B cell (primary cell): Measurements from ENCODE around the gene TIGD3. TPM values are rescaled to one million over a fixed set of nuclear protein-coding genes. Genes with fewer than 3 reads are reported as not detected.

Experiments used
- ATAC-seq: fragments of 200-7000 bp; cut with Tn5 transposase; one replicate; pipeline ENCODE4 v1.10.0; 2021; ENCODE audit warnings: low read depth, mild to moderate bottlenecking, moderate number of reproducible peaks, moderate library complexity
- CTCF ChIA-PET: fragments of 350-600 bp; sonication (Branson Sonifier 250); formaldehyde crosslinking; loops from one replicate; lab custom pipeline; 2021; ENCODE audit warnings: antibody characterized with exemption, inconsistent platforms; lab: Charles Lee
- POLR2A ChIA-PET: fragments of 350-600 bp; sonication (Branson Sonifier 250); formaldehyde crosslinking; loops from one replicate; lab custom pipeline; 2021; ENCODE audit warnings: antibody characterized with exemption; lab: Charles Lee
- DNase-seq: peaks from one replicate; pipeline ENCODE4 v3.0.0; 2013
- H2AFZ ChIP-seq: 2 replicates; pipeline ENCODE4 v1.6.1; 2012; ENCODE audit warnings: mild to moderate bottlenecking, low read depth, low read length; ENCODE audit not compliant: insufficient read depth, poor library complexity, severe bottlenecking
- H3K27ac ChIP-seq, 2 donors: 1 replicate in 1 of 2; 2 replicates in 1 of 2; pipeline ENCODE4 v1.5.1; 2012 to 2013; ENCODE audit warnings: low read length in 2 of 2, mild to moderate bottlenecking in 2 of 2, moderate library complexity in 1 of 2
- H3K27me3 ChIP-seq, 4 experiments: fragments of 200-600 bp in 1 of 4; sonication (generic) in 1 of 4; replicated peaks in 1 of 4; 1 replicate in 2 of 4; 2 replicates in 2 of 4; pipeline versions ENCODE4 v1.6.1 to v1.7.0; 2013 to 2016; ENCODE audit warnings: low read length in 3 of 4, mild to moderate bottlenecking in 2 of 4, mixed read lengths in 1 of 4, moderate library complexity in 1 of 4; ENCODE audit not compliant: insufficient read depth in 4 of 4, control insufficient read depth in 3 of 4; ENCODE audit errors: control extremely low read depth in 1 of 4
- H3K36me3 ChIP-seq, 2 experiments: replicated peaks in 1 of 2; 1 replicate in 1 of 2; 2 replicates in 1 of 2; pipeline versions ENCODE4 v1.6.1 to v1.7.1; 2013; ENCODE audit warnings: low read length in 1 of 2; ENCODE audit not compliant: insufficient read depth in 2 of 2, control insufficient read depth in 1 of 2; ENCODE audit errors: control extremely low read depth in 1 of 2, extremely low read depth in 1 of 2
- H3K4me1 ChIP-seq, 2 donors: fragments of 200-600 bp in 1 of 2; sonication (generic) in 1 of 2; 1 replicate in 1 of 2; 2 replicates in 1 of 2; pipeline versions ENCODE4 v1.5.1 to v1.6.1; 2013 to 2017; ENCODE audit warnings: low read length in 2 of 2; ENCODE audit not compliant: control insufficient read depth in 2 of 2, insufficient read depth in 2 of 2
- H3K4me2 ChIP-seq: replicated peaks from 2 replicates; pipeline ENCODE3; 2012; ENCODE audit warnings: mild to moderate bottlenecking, low read depth, low read length; ENCODE audit not compliant: poor library complexity, severe bottlenecking
- H3K4me3 ChIP-seq, 5 experiments: fragments of 200-600 bp in 1 of 5; sonication (generic) in 1 of 5; 1 replicate in 3 of 5; 2 replicates in 2 of 5; pipeline versions ENCODE4 v1.5.1 to v1.7.0; 2011 to 2016; ENCODE audit warnings: low read length in 4 of 5, mild to moderate bottlenecking in 4 of 5, low read depth in 2 of 5, control low read depth in 1 of 5, moderate library complexity in 1 of 5; ENCODE audit not compliant: insufficient read depth in 1 of 5; ENCODE audit errors: control extremely low read depth in 1 of 5, extremely low read depth in 1 of 5
- H3K79me2 ChIP-seq: fragments of 200-600 bp; sonication (generic); one replicate; pipeline ENCODE4 v1.6.0; 2016; ENCODE audit warnings: low read length; ENCODE audit not compliant: control insufficient read depth, insufficient read depth
- H3K9ac ChIP-seq: fragments of 200-600 bp; sonication (generic); 2 replicates; pipeline ENCODE4 v1.6.1; 2017; ENCODE audit warnings: mild to moderate bottlenecking, low read length, moderate library complexity
- H3K9me3 ChIP-seq, 3 donors: one replicate each; pipeline versions ENCODE4 v1.6.1 to v1.7.1; 2013; ENCODE audit warnings: low read length in 2 of 3; ENCODE audit not compliant: control insufficient read depth in 2 of 3, insufficient read depth in 1 of 3; ENCODE audit errors: control extremely low read depth in 1 of 3
- H4K20me1 ChIP-seq: 2 replicates; pipeline ENCODE4 v1.6.0; 2012; ENCODE audit warnings: mild to moderate bottlenecking, low read length; ENCODE audit not compliant: insufficient read depth, control insufficient read depth, poor library complexity, severe bottlenecking
- H3K27ac Mint-ChIP-seq: one replicate; pipeline ENCODE4 v1.8.0; 2021; ENCODE audit warnings: mixed read lengths
- H3K27me3 Mint-ChIP-seq: one replicate; pipeline ENCODE4 v1.8.0; 2021; ENCODE audit warnings: mixed read lengths
- H3K4me1 Mint-ChIP-seq: one replicate; pipeline ENCODE4 v1.8.0; 2021; ENCODE audit warnings: mixed read lengths
- H3K4me3 Mint-ChIP-seq: one replicate; pipeline ENCODE4 v1.8.0; 2021; ENCODE audit warnings: mixed read lengths
- H3K9me3 Mint-ChIP-seq: one replicate; pipeline ENCODE4 v1.8.0; 2022; ENCODE audit warnings: mixed read lengths; ENCODE audit not compliant: insufficient read depth
- CTCF ChIP-seq: fragments of 200-600 bp; IDR thresholded peaks from one replicate; pipeline ENCODE4 v1.8.0; 2022; ENCODE audit warnings: antibody characterized with exemption, mild to moderate bottlenecking
- EZH2 ChIP-seq: IDR thresholded peaks from 2 replicates; pipeline ENCODE4 v1.6.1; 2012; ENCODE audit warnings: borderline replicate concordance, low read depth, mild to moderate bottlenecking, moderate library complexity, low read length; ENCODE audit not compliant: insufficient read depth, poor library complexity, severe bottlenecking
- WGBS: methylation state at CpG from one replicate; pipeline ENCODE4 v1.1.5; 2013; ENCODE audit warnings: missing lambda C conversion rate; ENCODE audit not compliant: insufficient coverage; 5-methylcytosine and 5-hydroxymethylcytosine counted together
- intact Hi-C: fragments of 100-400 bp; cut with micrococcal nuclease; formaldehyde crosslinking; loops from one replicate; pipeline ENCODE4 v1.10.0; 2022
- polyA plus RNA-seq: library from polyadenylated mRNA; depleted of rRNA; stranded (reverse); fragments of >200 nt; gene quantifications from 2 replicates; pipeline ENCODE4 v1.2.3, GENCODE V29; 2012
- total RNA-seq, 2 donors: library from RNA; stranded (reverse); fragments of 120-200 nt in 1 of 2; gene quantifications; 1 replicate in 1 of 2; 2 replicates in 1 of 2; pipeline versions ENCODE4 v1.2.3 to v1.2.4, GENCODE V29; 2013 to 2022

The TIGD3 gene
- total and polyA plus RNA-seq, 2 donors (not counting 1 experiment from before 2014, with no cell fraction given): 3.8 to 6.1 TPM

DNA sequence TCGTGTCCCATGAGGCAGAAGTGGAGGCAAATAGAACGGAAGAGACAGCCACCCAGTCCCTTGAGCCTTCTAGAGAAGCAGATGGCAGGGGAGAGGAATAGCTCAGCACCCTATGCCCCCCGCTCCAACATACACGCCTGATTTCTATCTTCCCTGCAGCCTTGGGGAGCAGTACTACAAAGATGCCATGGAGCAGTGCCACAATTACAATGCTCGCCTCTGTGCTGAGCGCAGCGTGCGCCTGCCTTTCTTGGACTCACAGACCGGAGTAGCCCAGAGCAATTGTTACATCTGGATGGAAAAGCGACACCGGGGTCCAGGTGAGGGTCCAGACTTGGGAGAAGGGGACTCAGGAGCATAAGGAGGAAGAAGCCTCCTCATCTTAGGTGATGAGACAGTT is 14.3 kb upstream of the TIGD3 start:
- Histone ChIP-seq H2AFZ (no peak overlapping the region), H4K20me1 (peaks cover 77% of the 10 kb centered on the region), H3K27ac (no peak overlapping the region), H3K36me3 (peaks cover 22 to 66% of the 10 kb centered on the region in 2 experiments), H3K4me2 (no peak overlapping the region), H3K9ac (no peak overlapping the region), H3K4me3 (no peak overlapping the region), H3K27me3 (no peaks in the 10 kb centered on the region), H3K4me1 (peaks cover 4% of the 10 kb centered on the region in 2 donors), H3K79me2 (peaks cover 64% of the 10 kb centered on the region), H3K9me3 (no peaks in the 10 kb centered on the region)
- H3K4me3 Mint-ChIP-seq: no peak overlapping the region
- ChIA-PET CTCF (interaction anchor here (2.2 kb wide), 1 partner anchor 11 kb away, joined by 9 read pairs; no protein-coding TSS in a partner anchor), POLR2A (no interaction called here)
- H3K9me3 Mint-ChIP-seq: no peaks in the 10 kb centered on the region
- ATAC-seq: no peak
- intact Hi-C loops: no loop called here
- H3K27ac Mint-ChIP-seq: no peak overlapping the region
- TF ChIP-seq EZH2: no peak
- no peak for TF ChIP-seq CTCF
- 97% methylated on average over 8 of the region's 11 CpGs for WGBS
- peaks cover 24% of the 10 kb centered on the region for H3K4me1 Mint-ChIP-seq
- no peak for DNase-seq
- no peaks in the 10 kb centered on the region for H3K27me3 Mint-ChIP-seq

GRCh38 chr11:65341856-65342255 is 12.7 kb upstream of the TIGD3 start:
- Mint-ChIP-seq H3K27ac (no peak overlapping the region), H3K27me3 (no peaks in the 10 kb centered on the region), H3K4me3 (no peak overlapping the region), H3K4me1 (peaks cover 18% of the 10 kb centered on the region), H3K9me3 (no peaks in the 10 kb centered on the region)
- no peak for DNase-seq
- no peaks in the 10 kb centered on the region for H3K4me1 ChIP-seq
- POLR2A ChIA-PET: no interaction called here
- peaks cover 64% of the 10 kb centered on the region for H4K20me1 ChIP-seq
- TF ChIP-seq EZH2 (no peak), CTCF (no peak)
- H3K9ac ChIP-seq: no peak overlapping the region
- intact Hi-C loops: no loop called here
- no peak overlapping the region for H3K4me2 ChIP-seq
- 100% methylated on average over 1 of the region's 3 CpGs for WGBS
- no peak overlapping the region for H3K27ac ChIP-seq
- peaks cover 48% of the 10 kb centered on the region for H3K79me2 ChIP-seq
- no peak overlapping the region for H3K4me3 ChIP-seq
- H2AFZ ChIP-seq: no peak overlapping the region
- no peaks in the 10 kb centered on the region for H3K9me3 ChIP-seq
- CTCF ChIA-PET: interaction anchor here (1.1 to 2.2 kb wide), 2 partner anchors 12 to 20 kb away, joined by 3 to 9 read pairs; no protein-coding TSS in a partner anchor
- H3K36me3 ChIP-seq: peaks cover 26 to 79% of the 10 kb centered on the region in 2 experiments
- no peaks in the 10 kb centered on the region for H3K27me3 ChIP-seq
- ATAC-seq: no peak
